ENCODE results near the gene CPNE9.

GRCh38 chr3:9695345-9695744 lies 8.3 kb upstream of the CPNE9 start:
- TF ChIP-seq, protein P1, sequence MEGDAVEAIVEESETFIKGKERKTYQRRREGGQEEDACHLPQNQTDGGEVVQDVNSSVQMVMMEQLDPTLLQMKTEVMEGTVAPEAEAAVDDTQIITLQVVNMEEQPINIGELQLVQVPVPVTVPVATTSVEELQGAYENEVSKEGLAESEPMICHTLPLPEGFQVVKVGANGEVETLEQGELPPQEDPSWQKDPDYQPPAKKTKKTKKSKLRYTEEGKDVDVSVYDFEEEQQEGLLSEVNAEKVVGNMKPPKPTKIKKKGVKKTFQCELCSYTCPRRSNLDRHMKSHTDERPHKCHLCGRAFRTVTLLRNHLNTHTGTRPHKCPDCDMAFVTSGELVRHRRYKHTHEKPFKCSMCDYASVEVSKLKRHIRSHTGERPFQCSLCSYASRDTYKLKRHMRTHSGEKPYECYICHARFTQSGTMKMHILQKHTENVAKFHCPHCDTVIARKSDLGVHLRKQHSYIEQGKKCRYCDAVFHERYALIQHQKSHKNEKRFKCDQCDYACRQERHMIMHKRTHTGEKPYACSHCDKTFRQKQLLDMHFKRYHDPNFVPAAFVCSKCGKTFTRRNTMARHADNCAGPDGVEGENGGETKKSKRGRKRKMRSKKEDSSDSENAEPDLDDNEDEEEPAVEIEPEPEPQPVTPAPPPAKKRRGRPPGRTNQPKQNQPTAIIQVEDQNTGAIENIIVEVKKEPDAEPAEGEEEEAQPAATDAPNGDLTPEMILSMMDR (IDR thresholded peaks at IDR 0.05): no peak
- TF ChIP-seq POLR2A (IDR thresholded peaks at IDR 0.05) (no peak), EP300 (IDR thresholded peaks at IDR 0.05; ENCODE audit: low read depth) (no peak)
